Ectodermal cell (in vitro differentiated cells): ENCODE measurements around the gene PLPPR3.

Experiments
- H3K27ac ChIP-seq: 2 replicates; pipeline ENCODE4 v1.7.0; 2013; ENCODE audit warnings: mild to moderate bottlenecking, low read depth, low read length; ENCODE audit not compliant: insufficient read depth, poor library complexity, severe bottlenecking
- H3K27me3 ChIP-seq: 2 replicates; pipeline ENCODE4 v1.7.0; 2013; ENCODE audit warnings: mild to moderate bottlenecking, low read length; ENCODE audit not compliant: insufficient read depth, control insufficient read depth, poor library complexity, severe bottlenecking
- H3K36me3 ChIP-seq: one replicate; pipeline ENCODE4 v1.7.0; 2013; ENCODE audit warnings: low read length; ENCODE audit not compliant: control insufficient read depth, insufficient read depth
- H3K4me1 ChIP-seq: one replicate; pipeline ENCODE4 v1.7.0; 2013; ENCODE audit warnings: low read length; ENCODE audit not compliant: control insufficient read depth, insufficient read depth
- H3K4me3 ChIP-seq: 2 replicates; pipeline ENCODE4 v1.7.0; 2013; ENCODE audit warnings: low read depth, low read length, control low read depth; ENCODE audit not compliant: insufficient read depth
- H3K9me3 ChIP-seq: 2 replicates; pipeline ENCODE4 v1.7.0; 2013; ENCODE audit warnings: mild to moderate bottlenecking, low read length, moderate library complexity; ENCODE audit not compliant: control insufficient read depth
- WGBS, 2 experiments: methylation state at CpG; one replicate each; pipeline ENCODE4 v1.1.7; 2013; ENCODE audit warnings: missing lambda C conversion rate in 2 of 2; 5-methylcytosine and 5-hydroxymethylcytosine counted together

Gene PLPPR3

DNA sequence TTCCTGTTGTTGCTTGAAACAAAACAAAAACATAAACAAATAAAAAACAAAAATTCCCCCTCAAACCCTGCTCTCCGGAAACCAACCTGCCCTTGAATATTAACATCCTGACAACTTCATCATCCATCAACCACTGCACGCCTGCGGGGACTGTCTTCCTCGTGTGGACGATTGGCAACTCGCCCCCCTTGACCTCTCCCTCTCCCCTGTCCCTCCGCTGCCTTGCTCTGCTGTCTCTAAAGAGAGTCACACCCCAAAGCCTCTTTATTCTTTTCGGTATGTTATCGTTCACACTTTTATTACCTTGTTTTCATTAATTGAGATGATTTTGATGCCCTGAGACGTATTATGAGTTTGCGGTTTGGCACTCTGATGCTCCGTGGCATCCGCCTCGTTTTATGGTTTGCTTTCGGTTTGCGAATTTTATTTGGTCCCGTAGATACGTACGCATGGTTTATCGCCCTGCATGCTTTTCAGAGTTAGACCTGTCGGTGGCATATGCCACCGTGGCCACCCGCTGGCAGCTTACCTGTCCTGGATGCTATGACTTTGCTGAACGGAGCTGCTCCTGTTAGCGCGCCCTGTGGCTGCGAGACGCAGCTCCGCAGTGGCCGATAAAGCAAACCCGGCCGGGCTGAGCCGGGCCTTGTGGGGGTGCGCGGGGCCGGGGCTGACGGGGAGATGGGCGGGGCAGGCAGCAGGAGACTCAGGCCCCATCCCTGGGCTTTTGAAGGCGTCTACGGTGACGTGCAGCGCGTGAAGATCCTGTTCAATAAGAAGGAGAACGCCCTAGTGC lies 13.9 kb downstream of the PLPPR3 start:
- H3K27ac ChIP-seq, result no peak overlapping the region
- H3K27me3 ChIP-seq, result no peaks in the 10 kb centered on the region
- H3K9me3 ChIP-seq, result no peaks in the 10 kb centered on the region
- no peak overlapping the region for H3K4me3 ChIP-seq
- peaks cover 78% of the 10 kb centered on the region for H3K36me3 ChIP-seq
- H3K4me1 ChIP-seq, result no peaks in the 10 kb centered on the region
- 96% methylated on average over 44 of the region's 44 CpGs for WGBS, 2 experiments

DNA sequence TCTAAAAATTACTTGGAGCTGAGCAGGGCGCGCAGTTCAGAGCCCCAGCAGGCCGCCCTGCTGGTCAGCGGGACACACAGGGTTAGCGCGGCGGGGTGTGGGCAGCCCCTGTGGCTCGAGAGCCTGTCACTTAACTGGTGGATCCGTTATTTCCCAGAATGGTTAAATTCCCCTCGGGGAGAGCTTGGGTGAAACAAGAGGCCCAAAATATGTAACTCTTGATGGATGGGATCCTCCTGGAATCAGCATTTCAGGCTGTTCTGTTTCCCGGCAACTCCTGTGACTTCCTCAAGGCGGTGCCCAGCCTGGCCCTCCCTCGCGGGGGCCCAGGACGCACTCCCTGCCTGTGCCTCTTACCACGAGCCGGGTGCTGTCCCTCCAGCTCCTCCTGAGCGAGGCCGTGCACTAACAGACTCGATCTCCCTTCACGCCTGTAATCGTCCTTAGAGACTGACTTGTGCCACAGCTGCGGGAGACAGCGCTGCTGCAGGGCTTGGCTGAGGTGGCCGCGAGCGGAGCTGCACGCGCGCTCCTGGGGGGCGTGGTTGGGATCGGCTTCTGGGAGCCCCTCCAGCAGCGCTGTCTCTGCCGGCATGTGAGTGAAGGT lies 14.8 kb downstream of the PLPPR3 start:
- Histone ChIP-seq H3K4me1 (peaks cover 4% of the 10 kb centered on the region), H3K27ac (no peak overlapping the region), H3K36me3 (peaks cover 75% of the 10 kb centered on the region), H3K4me3 (no peak overlapping the region), H3K27me3 (no peaks in the 10 kb centered on the region), H3K9me3 (no peaks in the 10 kb centered on the region)
- 95 to 96% methylated on average over 34 of the region's 34 CpGs for WGBS, 2 experiments

DNA sequence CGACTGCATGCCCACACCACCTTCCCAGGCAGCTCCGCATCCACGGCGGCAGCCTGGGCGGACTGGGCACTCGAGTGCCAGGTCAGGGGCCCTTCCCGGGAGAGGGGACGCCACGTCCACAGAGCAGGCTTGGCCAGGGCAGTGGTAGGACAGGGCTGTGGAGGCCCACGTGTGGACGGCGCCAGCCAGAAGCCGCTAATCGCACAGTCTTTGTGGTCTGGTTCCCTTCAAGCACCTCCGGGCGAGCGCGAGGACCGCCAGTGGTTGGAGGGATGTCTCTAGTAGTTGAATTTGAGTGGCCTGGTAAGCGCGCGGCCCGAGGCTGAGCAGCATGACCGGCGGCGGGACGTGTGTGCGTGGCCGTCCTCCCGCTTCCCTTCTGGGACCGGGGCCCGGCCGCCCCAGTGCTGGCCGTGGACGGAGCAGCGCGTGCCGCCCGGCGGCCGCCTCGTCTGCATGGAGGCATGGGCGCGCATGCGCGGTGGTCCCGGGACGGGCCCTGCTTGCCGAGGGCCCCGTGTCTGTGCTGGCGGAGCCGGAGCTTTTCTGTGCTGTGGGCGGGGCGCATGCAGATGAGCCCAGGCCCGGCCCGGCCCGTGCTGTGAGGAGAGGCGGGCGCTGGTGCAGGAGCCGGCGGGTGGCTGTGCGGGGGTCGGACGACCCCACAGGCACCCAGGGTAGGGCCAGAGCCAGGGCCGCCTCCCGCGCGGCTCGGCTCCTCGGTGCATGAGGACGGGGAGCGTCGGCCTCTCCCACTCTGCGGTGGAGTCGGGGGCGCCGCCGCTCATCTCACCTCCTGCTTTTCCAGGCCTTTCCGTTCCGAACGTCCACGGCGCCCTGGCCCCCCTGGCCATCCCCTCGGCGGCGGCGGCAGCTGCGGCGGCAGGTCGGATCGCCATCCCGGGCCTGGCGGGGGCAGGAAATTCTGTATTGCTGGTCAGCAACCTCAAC lies 15.9 kb downstream of the PLPPR3 start:
- Histone ChIP-seq H3K9me3 (no peaks in the 10 kb centered on the region), H3K27ac (no peak overlapping the region), H3K4me1 (peaks cover 14% of the 10 kb centered on the region), H3K4me3 (no peak overlapping the region), H3K27me3 (no peaks in the 10 kb centered on the region), H3K36me3 (peaks cover 64% of the 10 kb centered on the region)
- 95 to 96% methylated on average over 93 of the region's 93 CpGs for WGBS, 2 experiments

DNA sequence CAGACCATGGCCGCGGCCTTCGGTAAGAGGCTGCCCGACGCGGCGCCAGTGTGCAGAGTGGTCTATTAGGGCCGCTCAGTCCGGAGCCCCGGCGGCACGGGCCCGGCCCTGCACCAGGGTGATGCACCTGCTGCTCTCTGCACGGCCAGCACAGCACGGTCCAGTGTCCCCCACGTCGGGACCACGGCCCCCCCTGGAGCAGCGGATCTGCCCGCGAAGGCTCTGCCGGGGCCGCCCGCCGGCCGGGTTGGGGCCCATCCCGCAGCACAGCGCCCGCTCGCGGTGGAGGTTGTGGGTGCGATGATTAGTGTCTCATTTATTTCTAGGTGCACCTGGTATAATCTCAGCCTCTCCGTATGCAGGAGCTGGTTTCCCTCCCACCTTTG lies 16.6 kb downstream of the PLPPR3 start:
- Histone ChIP-seq H3K27ac (no peak overlapping the region), H3K4me1 (peaks cover 21% of the 10 kb centered on the region), H3K4me3 (no peak overlapping the region), H3K27me3 (no peaks in the 10 kb centered on the region), H3K9me3 (no peaks in the 10 kb centered on the region), H3K36me3 (peaks cover 60% of the 10 kb centered on the region)
- WGBS, 2 experiments, result 95 to 96% methylated on average over 33 of the region's 33 CpGs

DNA sequence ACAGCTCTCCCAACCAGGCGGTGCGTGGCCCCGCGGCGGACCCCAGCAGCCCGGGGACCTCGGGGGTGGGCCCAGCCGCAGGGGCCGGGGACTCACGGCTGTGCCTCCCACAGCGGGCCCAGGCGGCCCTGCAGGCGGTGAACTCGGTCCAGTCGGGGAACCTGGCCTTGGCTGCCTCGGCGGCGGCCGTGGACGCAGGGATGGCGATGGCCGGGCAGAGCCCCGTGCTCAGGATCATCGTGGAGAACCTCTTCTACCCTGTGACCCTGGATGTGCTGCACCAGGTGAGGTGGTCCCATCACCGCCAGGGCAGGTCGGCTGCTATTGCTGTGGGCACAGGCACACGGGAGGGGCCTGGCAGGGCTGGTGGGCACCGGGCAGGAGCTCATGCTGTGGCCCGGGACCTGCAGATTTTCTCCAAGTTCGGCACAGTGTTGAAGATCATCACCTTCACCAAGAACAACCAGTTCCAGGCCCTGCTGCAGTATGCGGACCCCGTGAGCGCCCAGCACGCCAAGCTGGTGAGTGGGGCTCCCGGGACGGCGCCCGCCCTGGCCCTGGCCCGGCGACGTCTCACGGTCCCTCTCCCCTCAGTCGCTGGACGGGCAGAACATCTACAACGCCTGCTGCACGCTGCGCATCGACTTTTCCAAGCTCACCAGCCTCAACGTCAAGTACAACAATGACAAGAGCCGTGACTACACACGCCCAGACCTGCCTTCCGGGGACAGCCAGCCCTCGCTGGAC lies 17.2 kb downstream of the PLPPR3 start:
- H3K27me3 ChIP-seq, result no peaks in the 10 kb centered on the region
- peaks cover 55% of the 10 kb centered on the region for H3K36me3 ChIP-seq
- H3K4me3 ChIP-seq, result no peak overlapping the region
- WGBS, 2 experiments, result 96 to 97% methylated on average over 53 of the region's 53 CpGs
- H3K9me3 ChIP-seq, result no peaks in the 10 kb centered on the region
- no peak overlapping the region for H3K27ac ChIP-seq
- H3K4me1 ChIP-seq, result peaks cover 27% of the 10 kb centered on the region

DNA sequence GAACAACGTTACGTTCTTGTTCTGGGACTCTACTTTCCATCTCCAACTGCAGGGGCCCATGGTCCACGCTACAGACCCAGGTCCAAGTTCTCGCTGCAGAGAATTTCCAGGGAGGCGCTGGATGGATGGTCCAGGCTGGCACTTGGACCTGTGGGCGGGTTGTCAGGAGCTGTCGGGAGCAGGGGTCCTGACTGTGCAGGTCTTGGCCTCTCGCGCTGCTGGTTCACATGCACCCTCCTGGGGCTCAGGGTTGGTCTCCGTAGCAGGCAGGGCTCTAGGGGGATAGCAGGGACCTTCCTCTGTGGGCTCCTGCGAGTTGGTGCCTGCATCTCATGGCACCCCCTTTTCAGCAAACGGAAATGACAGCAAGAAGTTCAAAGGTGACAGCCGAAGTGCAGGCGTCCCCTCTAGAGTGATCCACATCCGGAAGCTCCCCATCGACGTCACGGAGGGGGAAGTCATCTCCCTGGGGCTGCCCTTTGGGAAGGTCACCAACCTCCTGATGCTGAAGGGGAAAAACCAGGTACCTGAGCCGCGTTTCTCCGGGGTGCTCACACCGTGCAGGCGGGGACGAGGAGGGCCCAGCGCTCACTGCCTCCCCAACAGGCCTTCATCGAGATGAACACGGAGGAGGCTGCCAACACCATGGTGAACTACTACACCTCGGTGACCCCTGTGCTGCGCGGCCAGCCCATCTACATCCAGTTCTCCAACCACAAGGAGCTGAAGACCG lies 17.9 kb downstream of the PLPPR3 start:
- Histone ChIP-seq H3K27me3 (no peaks in the 10 kb centered on the region), H3K4me3 (no peak overlapping the region), H3K9me3 (no peaks in the 10 kb centered on the region), H3K27ac (no peak overlapping the region), H3K36me3 (peaks cover 49% of the 10 kb centered on the region), H3K4me1 (peaks cover 28% of the 10 kb centered on the region)
- WGBS, 2 experiments, result 95 to 96% methylated on average over 31 of the region's 31 CpGs

DNA sequence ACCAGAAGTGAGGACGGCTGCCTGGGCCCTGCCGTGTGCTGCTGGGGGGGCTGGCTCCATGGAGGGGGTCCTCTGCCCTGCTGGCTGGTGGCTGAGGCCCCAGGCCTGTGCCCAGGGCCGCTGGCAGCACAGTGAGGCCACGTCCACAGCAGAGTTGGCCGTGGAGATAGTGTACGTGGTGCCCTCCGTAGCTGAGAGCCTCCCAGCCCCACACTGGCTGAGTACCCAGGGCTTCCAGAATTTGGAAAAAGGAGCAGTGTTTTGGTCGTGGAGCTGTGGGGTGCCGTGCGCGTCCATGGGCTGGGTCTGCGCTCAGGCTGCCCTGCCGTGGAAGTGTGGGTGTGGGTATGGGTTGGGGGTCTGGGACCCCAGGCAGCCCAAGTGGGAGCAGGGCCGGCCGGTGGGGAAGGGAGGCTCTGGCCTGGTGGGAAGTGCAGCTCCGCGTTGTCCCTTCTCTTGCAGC lies 18.6 kb downstream of the PLPPR3 start:
- no peak overlapping the region for H3K4me3 ChIP-seq
- H3K9me3 ChIP-seq, result no peaks in the 10 kb centered on the region
- H3K36me3 ChIP-seq, result peaks cover 49% of the 10 kb centered on the region
- H3K27ac ChIP-seq, result no peak overlapping the region
- H3K27me3 ChIP-seq, result no peaks in the 10 kb centered on the region
- peaks cover 28% of the 10 kb centered on the region for H3K4me1 ChIP-seq
- WGBS, 2 experiments, result 96% methylated on average over 17 of the region's 17 CpGs

DNA sequence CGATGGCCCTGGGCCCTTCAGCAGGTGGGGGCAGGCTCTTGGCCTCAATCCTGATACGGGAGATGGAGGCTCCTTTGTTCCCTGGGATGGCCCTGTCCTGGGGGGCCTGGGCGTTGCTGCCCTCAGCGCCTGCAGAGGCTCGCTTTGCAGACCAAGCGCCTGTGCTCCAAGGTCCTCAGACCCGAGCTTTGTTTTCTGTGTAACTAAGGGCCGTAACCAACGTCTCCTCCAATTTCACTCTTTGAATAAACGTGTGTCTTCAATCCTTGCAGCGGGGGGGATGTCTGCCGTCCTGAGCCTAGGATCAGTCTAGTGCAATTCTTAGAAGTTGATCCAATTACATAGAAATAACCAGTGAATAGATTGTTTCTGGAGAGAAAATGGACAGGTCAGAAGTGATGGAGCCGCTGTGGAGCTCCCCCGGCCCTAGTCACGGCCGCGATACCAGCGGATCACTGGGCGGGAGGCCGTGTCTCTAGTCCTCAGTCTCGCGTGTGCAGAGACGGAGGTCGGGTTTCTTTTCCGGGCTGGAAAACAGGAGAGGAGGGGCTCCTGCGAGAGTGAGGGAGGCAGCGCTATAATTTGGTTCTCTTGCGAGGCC lies 19.2 kb downstream of the PLPPR3 start:
- WGBS, 2 experiments, result 85 to 88% methylated on average over 28 of the region's 28 CpGs
- Histone ChIP-seq H3K36me3 (peaks cover 44% of the 10 kb centered on the region), H3K4me1 (peaks cover 28% of the 10 kb centered on the region), H3K4me3 (no peak overlapping the region), H3K9me3 (no peaks in the 10 kb centered on the region), H3K27me3 (no peaks in the 10 kb centered on the region), H3K27ac (peak overlapping the region; percentile 9)
